Neural progenitor cell (in vitro differentiated cells): ENCODE measurements around the gene CCDC93. TPM values are rescaled to one million over a fixed set of nuclear protein-coding genes. Genes with fewer than 3 reads are reported as not detected.

Experiments
- DNase-seq: peaks from one replicate; pipeline ENCODE4 v3.0.0-alpha.2; 2016; ENCODE audit warnings: low spot score
- H2AFZ ChIP-seq: fragments of 200-600 bp; sonication (generic); replicated peaks from 2 replicates; pipeline ENCODE4 v1.6.1; 2016; ENCODE audit warnings: antibody characterized with exemption
- H3F3A ChIP-seq: fragments of 200-600 bp; sonication (generic); 2 replicates; pipeline ENCODE4 v1.6.1; 2016; ENCODE audit warnings: antibody characterized with exemption, low read depth
- H3K27ac ChIP-seq: fragments of 200-600 bp; sonication (generic); 2 replicates; pipeline ENCODE4 v1.5.1; 2016; ENCODE audit warnings: mild to moderate bottlenecking
- H3K27me3 ChIP-seq: fragments of 200-600 bp; sonication (generic); 2 replicates; pipeline ENCODE4 v1.6.1; 2016; ENCODE audit warnings: mild to moderate bottlenecking, moderate library complexity
- H3K36me3 ChIP-seq: fragments of 200-600 bp; sonication (generic); 2 replicates; pipeline ENCODE4 v1.5.1; 2016
- H3K4me1 ChIP-seq: fragments of 200-600 bp; sonication (generic); 2 replicates; pipeline ENCODE4 v1.6.1; 2016; ENCODE audit warnings: mixed run types
- H3K4me2 ChIP-seq: fragments of 200-600 bp; sonication (generic); 2 replicates; pipeline ENCODE4 v1.6.1; 2016
- H3K4me3 ChIP-seq: fragments of 200-600 bp; sonication (generic); 2 replicates; pipeline ENCODE4 v1.5.1; 2016
- H3K79me2 ChIP-seq: fragments of 200-600 bp; sonication (generic); 2 replicates; pipeline ENCODE4 v1.6.1; 2016; ENCODE audit warnings: low read depth
- H3K9ac ChIP-seq: fragments of 200-600 bp; sonication (generic); 2 replicates; pipeline ENCODE4 v1.6.1; 2016
- H3K9me3 ChIP-seq: fragments of 200-600 bp; sonication (generic); 2 replicates; pipeline ENCODE4 v1.5.1; 2016; ENCODE audit warnings: low read depth
- H4K20me1 ChIP-seq: fragments of 200-600 bp; sonication (generic); 2 replicates; pipeline ENCODE4 v1.6.1; 2016; ENCODE audit warnings: low read depth
- H3K27ac Mint-ChIP-seq: 3 replicates; pipeline ENCODE4 v1.8.0; 2021; ENCODE audit warnings: mixed read lengths
- H3K27me3 Mint-ChIP-seq: 2 replicates; pipeline ENCODE4 v1.8.0; 2022; ENCODE audit warnings: low read depth, mild to moderate bottlenecking, inconsistent platforms, moderate library complexity, mixed read lengths; ENCODE audit not compliant: insufficient read depth
- H3K36me3 Mint-ChIP-seq: 3 replicates; pipeline ENCODE4 v1.8.0; 2021; ENCODE audit warnings: mixed read lengths
- H3K4me1 Mint-ChIP-seq: 3 replicates; pipeline ENCODE4 v1.8.0; 2021; ENCODE audit warnings: mixed read lengths
- H3K4me3 Mint-ChIP-seq: 3 replicates; pipeline ENCODE4 v1.8.0; 2021; ENCODE audit warnings: mild to moderate bottlenecking, moderate library complexity, mixed read lengths
- H3K9me3 Mint-ChIP-seq: 3 replicates; pipeline ENCODE4 v1.8.0; 2020; ENCODE audit warnings: mixed read lengths
- EZH2 ChIP-seq: fragments of 200-600 bp; sonication (generic); IDR thresholded peaks from 2 replicates; pipeline ENCODE4 v1.6.1; 2017; ENCODE audit warnings: antibody characterized with exemption, mild to moderate bottlenecking, moderate library complexity
- EZH2phosphoT487 ChIP-seq: fragments of 200-600 bp; sonication (generic); IDR thresholded peaks from 2 replicates; pipeline ENCODE4 v1.6.1; 2017; ENCODE audit warnings: antibody characterized with exemption
- total RNA-seq: library from RNA; depleted of rRNA; stranded (reverse); fragments of >200 nt; gene quantifications from 2 replicates; pipeline ENCODE4 v1.2.3, GENCODE V29; 2015; ENCODE audit warnings: low replicate concordance
- TF ChIP-seq, protein P1 (sequence below): fragments of 200-600 bp; sonication (generic); IDR thresholded peaks from 2 replicates; pipeline ENCODE4 v1.5.1; 2017; ENCODE audit warnings: antibody characterized with exemption, mild to moderate bottlenecking

The CCDC93 gene
- total RNA-seq, 1 donor from 2014 or later: 21.0 TPM

DNA sequence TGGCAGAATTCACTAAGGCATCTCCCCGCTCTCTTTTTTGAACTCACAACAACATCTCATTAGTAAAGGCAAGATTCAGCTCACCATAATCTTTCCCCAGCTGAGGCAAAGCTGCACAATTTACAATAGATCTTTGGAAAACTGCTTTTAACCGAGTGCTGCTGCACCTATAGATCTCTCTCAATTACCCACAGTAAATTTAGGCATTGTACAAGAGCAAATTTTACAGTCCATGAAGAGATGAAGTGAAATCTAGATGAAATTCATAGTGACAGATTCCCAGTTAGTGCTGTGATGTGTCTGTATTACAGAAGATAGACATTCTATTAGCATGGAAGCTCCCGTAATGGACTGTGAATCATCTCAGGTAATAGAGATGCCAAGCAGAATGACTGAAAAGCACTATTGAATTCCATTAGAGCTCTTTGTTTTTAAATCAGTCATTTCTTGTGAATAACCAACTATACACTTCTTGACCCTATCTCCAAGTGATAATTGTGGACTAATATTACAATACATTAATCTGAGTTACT, 38.0 kb upstream of the CCDC93 start:
- no peaks in the 10 kb centered on the region for H4K20me1 ChIP-seq
- no peaks in the 10 kb centered on the region for H3K27me3 Mint-ChIP-seq
- H3K27ac ChIP-seq: no peak overlapping the region
- TF ChIP-seq, protein P1, sequence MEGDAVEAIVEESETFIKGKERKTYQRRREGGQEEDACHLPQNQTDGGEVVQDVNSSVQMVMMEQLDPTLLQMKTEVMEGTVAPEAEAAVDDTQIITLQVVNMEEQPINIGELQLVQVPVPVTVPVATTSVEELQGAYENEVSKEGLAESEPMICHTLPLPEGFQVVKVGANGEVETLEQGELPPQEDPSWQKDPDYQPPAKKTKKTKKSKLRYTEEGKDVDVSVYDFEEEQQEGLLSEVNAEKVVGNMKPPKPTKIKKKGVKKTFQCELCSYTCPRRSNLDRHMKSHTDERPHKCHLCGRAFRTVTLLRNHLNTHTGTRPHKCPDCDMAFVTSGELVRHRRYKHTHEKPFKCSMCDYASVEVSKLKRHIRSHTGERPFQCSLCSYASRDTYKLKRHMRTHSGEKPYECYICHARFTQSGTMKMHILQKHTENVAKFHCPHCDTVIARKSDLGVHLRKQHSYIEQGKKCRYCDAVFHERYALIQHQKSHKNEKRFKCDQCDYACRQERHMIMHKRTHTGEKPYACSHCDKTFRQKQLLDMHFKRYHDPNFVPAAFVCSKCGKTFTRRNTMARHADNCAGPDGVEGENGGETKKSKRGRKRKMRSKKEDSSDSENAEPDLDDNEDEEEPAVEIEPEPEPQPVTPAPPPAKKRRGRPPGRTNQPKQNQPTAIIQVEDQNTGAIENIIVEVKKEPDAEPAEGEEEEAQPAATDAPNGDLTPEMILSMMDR: no peak
- TF ChIP-seq EZH2 (no peak), EZH2phosphoT487 (no peak)
- peaks cover 12% of the 10 kb centered on the region for H3K27me3 ChIP-seq
- peak overlapping the region; percentile 10 for H2AFZ ChIP-seq
- no peaks in the 10 kb centered on the region for H3K9me3 Mint-ChIP-seq
- peaks cover 25% of the 10 kb centered on the region for H3K4me1 ChIP-seq
- no peaks in the 10 kb centered on the region for H3K36me3 Mint-ChIP-seq
- H3K9ac ChIP-seq: no peak overlapping the region
- H3K4me3 Mint-ChIP-seq: no peak overlapping the region
- H3K79me2 ChIP-seq: no peaks in the 10 kb centered on the region
- peaks cover 45% of the 10 kb centered on the region for H3K4me1 Mint-ChIP-seq
- no peak for DNase-seq
- no peak overlapping the region for H3K4me3 ChIP-seq
- no peaks in the 10 kb centered on the region for H3F3A ChIP-seq
- no peaks in the 10 kb centered on the region for H3K9me3 ChIP-seq
- no peak overlapping the region for H3K27ac Mint-ChIP-seq
- H3K36me3 ChIP-seq: no peaks in the 10 kb centered on the region
- peak overlapping the region; percentile 9 for H3K4me2 ChIP-seq

DNA sequence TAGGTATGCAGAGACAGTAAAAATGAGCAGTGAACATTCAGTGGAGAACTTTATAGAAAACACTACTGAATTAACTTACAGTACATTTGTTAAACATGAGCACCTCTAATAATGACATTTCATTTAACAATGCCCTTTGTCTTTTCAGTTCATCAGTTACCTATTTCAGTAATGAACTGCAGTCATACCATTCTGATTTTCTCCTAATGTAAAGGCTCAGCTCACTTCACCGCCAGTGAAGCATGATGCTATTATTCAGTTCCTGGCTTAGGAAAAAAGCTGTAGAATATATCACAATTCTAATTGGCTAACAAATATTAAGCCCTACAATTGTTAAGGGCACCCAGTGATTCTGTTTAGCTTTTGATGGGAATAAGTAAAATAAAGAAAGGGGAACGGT, 37.1 kb upstream of the CCDC93 start:
- Histone ChIP-seq H3K27ac (no peak overlapping the region), H3K4me1 (peaks cover 25% of the 10 kb centered on the region), H3F3A (no peaks in the 10 kb centered on the region), H3K9ac (no peak overlapping the region), H3K36me3 (no peaks in the 10 kb centered on the region), H3K4me2 (no peak overlapping the region), H3K4me3 (no peak overlapping the region), H3K9me3 (no peaks in the 10 kb centered on the region), H3K79me2 (no peaks in the 10 kb centered on the region), H2AFZ (no peak overlapping the region), H3K27me3 (peaks cover 13% of the 10 kb centered on the region), H4K20me1 (no peaks in the 10 kb centered on the region)
- no peaks in the 10 kb centered on the region for H3K27me3 Mint-ChIP-seq
- no peak overlapping the region for H3K27ac Mint-ChIP-seq
- DNase-seq: no peak
- H3K9me3 Mint-ChIP-seq: no peaks in the 10 kb centered on the region
- TF ChIP-seq EZH2 (no peak), EZH2phosphoT487 (no peak)
- TF ChIP-seq, protein P1: no peak
- H3K4me3 Mint-ChIP-seq: no peak overlapping the region
- H3K36me3 Mint-ChIP-seq: no peaks in the 10 kb centered on the region
- peaks cover 42% of the 10 kb centered on the region for H3K4me1 Mint-ChIP-seq

DNA sequence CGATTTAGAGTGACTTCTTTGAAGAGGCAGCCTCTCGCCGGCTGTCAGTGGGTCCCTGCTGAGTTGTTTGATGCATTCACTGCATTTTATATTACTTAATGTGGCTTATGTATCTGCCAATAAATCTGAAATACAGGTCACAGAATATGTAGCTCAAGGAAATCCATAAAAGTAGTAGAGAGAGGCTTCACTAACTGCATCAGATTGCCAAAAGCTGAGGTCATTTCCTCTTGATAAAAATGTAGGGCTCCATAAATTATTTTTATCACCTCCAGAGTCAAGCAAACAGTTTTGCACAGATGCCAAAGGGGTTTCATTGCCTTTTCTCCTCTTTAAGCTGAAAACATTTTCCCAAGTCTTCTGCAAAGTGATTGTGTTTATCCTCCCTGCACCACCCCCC, 36.5 kb upstream of the CCDC93 start:
- Histone ChIP-seq H3K27ac (no peak overlapping the region), H3K9ac (no peak overlapping the region), H3K4me2 (no peak overlapping the region), H3K36me3 (no peaks in the 10 kb centered on the region), H3K79me2 (no peaks in the 10 kb centered on the region), H3F3A (no peaks in the 10 kb centered on the region), H3K9me3 (no peaks in the 10 kb centered on the region), H3K4me3 (no peak overlapping the region), H3K27me3 (peaks cover 13% of the 10 kb centered on the region), H4K20me1 (no peaks in the 10 kb centered on the region), H2AFZ (no peak overlapping the region), H3K4me1 (peaks cover 19% of the 10 kb centered on the region)
- Mint-ChIP-seq H3K27ac (no peak overlapping the region), H3K27me3 (no peaks in the 10 kb centered on the region), H3K36me3 (no peaks in the 10 kb centered on the region), H3K4me1 (peaks cover 36% of the 10 kb centered on the region), H3K4me3 (no peak overlapping the region), H3K9me3 (no peaks in the 10 kb centered on the region)
- no peak for DNase-seq
- no peak for TF ChIP-seq EZH2
- no peak for TF ChIP-seq EZH2phosphoT487
- TF ChIP-seq, protein P1: no peak
